Panc1 (cell line): ENCODE measurements around the gene TMEM108. TPM values are rescaled to one million over a fixed set of nuclear protein-coding genes. Genes with fewer than 3 reads are reported as not detected.

Experiments used
- ATAC-seq: fragments of 200-7000 bp; cut with Tn5 transposase; 2 replicates; pipeline ENCODE4 v1.9.1; 2020; ENCODE audit warnings: mild to moderate bottlenecking, moderate library complexity
- BruUV-seq: library from RNA; stranded (reverse); fragments of 400-500 nt; replicated peaks from 2 replicates; lab custom pipeline; 2021; lab: Mats Ljungman, UMichigan
- CTCF ChIA-PET: fragments of 300-600 bp; sonication (Branson Sonifier 250); formaldehyde crosslinking; loops from one replicate; lab custom pipeline; 2022; ENCODE audit warnings: antibody characterized with exemption; lab: Charles Lee
- POLR2A ChIA-PET: fragments of 300-600 bp; sonication (Branson Sonifier 250); formaldehyde crosslinking; loops from one replicate; lab custom pipeline; 2022; ENCODE audit warnings: antibody characterized with exemption; lab: Charles Lee
- DNase-seq: peaks from one replicate; pipeline ENCODE4 v3.0.0-alpha.2; 2010; ENCODE audit warnings: low read depth, low spot score
- H3K27ac ChIP-seq: 2 replicates; pipeline ENCODE4 v1.5.1; 2011; ENCODE audit warnings: mild to moderate bottlenecking, low read length, inconsistent platforms
- H3K27me3 ChIP-seq: fragments of 200-500 bp; sonication (Bioruptor generic); 2 replicates; pipeline ENCODE4 v1.6.0; 2014; ENCODE audit warnings: low read length, inconsistent platforms; ENCODE audit not compliant: control insufficient read depth, insufficient read depth
- H3K36me3 ChIP-seq: fragments of 200-500 bp; sonication (Bioruptor generic); 2 replicates; pipeline ENCODE4 v1.5.1; 2014; ENCODE audit warnings: inconsistent platforms, mild to moderate bottlenecking, low read length, moderate library complexity; ENCODE audit not compliant: control insufficient read depth, insufficient read depth
- H3K4me1 ChIP-seq: 2 replicates; pipeline ENCODE4 v1.5.1; 2011; ENCODE audit warnings: inconsistent platforms, mild to moderate bottlenecking, low read length, moderate library complexity; ENCODE audit not compliant: control insufficient read depth, insufficient read depth
- H3K4me3 ChIP-seq, 2 experiments: 2 replicates each; pipeline ENCODE4 v1.5.1; 2011 to 2012; ENCODE audit warnings: low read depth in 2 of 2, low read length in 2 of 2, mild to moderate bottlenecking in 2 of 2, inconsistent platforms in 1 of 2, moderate library complexity in 1 of 2
- H3K9me3 ChIP-seq: fragments of 200-500 bp; sonication (Bioruptor generic); 2 replicates; pipeline ENCODE4 v1.5.1; 2014; ENCODE audit warnings: low read depth, mild to moderate bottlenecking, inconsistent platforms, low read length, moderate library complexity; ENCODE audit not compliant: control insufficient read depth, insufficient read depth
- CTCF ChIP-seq: fragments of 450-650 bp; IDR thresholded peaks from 2 replicates; pipeline ENCODE4 v1.5.1; 2017; ENCODE audit warnings: mild to moderate bottlenecking
- POLR2AphosphoS5 ChIP-seq: IDR thresholded peaks from 2 replicates; pipeline ENCODE4 v1.6.1; 2012; ENCODE audit warnings: mild to moderate bottlenecking, low read depth, low read length, moderate library complexity
- SIN3A ChIP-seq: IDR thresholded peaks from 2 replicates; pipeline ENCODE4 v1.6.1; 2012; ENCODE audit warnings: low read depth, mild to moderate bottlenecking, low read length, moderate library complexity, borderline replicate concordance; ENCODE audit not compliant: insufficient read depth
- TCF7L2 ChIP-seq: IDR thresholded peaks from 2 replicates; pipeline ENCODE4 v1.6.1; 2011; ENCODE audit warnings: mild to moderate bottlenecking, low read depth, low read length, inconsistent platforms
- in situ Hi-C: cut with HindIII; loops from 2 replicates; pipeline ENCODE4 v1.10.0; 2016; ENCODE audit warnings: low sequenced_read_pairs, low pct_unique_long_range_greater_than_20kb
- intact Hi-C: fragments of 100-400 bp; cut with micrococcal nuclease; formaldehyde crosslinking; loops from one replicate; pipeline ENCODE4 v1.10.0; 2022; ENCODE audit not compliant: unreplicated experiment
- total RNA-seq: library from RNA; stranded (reverse); gene quantifications from one replicate; pipeline ENCODE4 v1.2.1, GENCODE V29; 2021; ENCODE audit not compliant: unreplicated experiment
- TF ChIP-seq, protein P1 (sequence below), 2 experiments: IDR thresholded peaks; 2 replicates each; pipeline ENCODE4 v1.6.1; 2011 to 2012; ENCODE audit warnings: low read depth in 2 of 2, control low read depth in 1 of 2, low read length in 1 of 2, mild to moderate bottlenecking in 1 of 2, moderate library complexity in 1 of 2; ENCODE audit not compliant: insufficient read depth in 1 of 2

TMEM108 gene
- total RNA-seq, 1 experiment from 2014 or later, result 0.41 TPM

- Histone ChIP-seq H3K4me3 (no peak overlapping the region), H3K9me3 (no peaks in the 10 kb centered on the region), H3K27ac (no peak overlapping the region), H3K4me1 (no peaks in the 10 kb centered on the region), H3K36me3 (no peaks in the 10 kb centered on the region), H3K27me3 (no peaks in the 10 kb centered on the region; the same call in 1 of the 2 replicates)
- DNase-seq, result no peak
- CTCF ChIA-PET, result no interaction called here
- in situ Hi-C loops, result no loop called here
- POLR2A ChIA-PET, result interaction anchor here (0.6 kb wide), 1 partner anchor 316 kb away, joined by 6 read pairs; no protein-coding TSS in a partner anchor
- no TSS peak for BruUV-seq
- intact Hi-C loops, result no loop called here
- no peak for ATAC-seq
- TF ChIP-seq CTCF (no peak), POLR2AphosphoS5 (no peak), TCF7L2 (no peak), SIN3A (no peak)
- TF ChIP-seq, protein P1, sequence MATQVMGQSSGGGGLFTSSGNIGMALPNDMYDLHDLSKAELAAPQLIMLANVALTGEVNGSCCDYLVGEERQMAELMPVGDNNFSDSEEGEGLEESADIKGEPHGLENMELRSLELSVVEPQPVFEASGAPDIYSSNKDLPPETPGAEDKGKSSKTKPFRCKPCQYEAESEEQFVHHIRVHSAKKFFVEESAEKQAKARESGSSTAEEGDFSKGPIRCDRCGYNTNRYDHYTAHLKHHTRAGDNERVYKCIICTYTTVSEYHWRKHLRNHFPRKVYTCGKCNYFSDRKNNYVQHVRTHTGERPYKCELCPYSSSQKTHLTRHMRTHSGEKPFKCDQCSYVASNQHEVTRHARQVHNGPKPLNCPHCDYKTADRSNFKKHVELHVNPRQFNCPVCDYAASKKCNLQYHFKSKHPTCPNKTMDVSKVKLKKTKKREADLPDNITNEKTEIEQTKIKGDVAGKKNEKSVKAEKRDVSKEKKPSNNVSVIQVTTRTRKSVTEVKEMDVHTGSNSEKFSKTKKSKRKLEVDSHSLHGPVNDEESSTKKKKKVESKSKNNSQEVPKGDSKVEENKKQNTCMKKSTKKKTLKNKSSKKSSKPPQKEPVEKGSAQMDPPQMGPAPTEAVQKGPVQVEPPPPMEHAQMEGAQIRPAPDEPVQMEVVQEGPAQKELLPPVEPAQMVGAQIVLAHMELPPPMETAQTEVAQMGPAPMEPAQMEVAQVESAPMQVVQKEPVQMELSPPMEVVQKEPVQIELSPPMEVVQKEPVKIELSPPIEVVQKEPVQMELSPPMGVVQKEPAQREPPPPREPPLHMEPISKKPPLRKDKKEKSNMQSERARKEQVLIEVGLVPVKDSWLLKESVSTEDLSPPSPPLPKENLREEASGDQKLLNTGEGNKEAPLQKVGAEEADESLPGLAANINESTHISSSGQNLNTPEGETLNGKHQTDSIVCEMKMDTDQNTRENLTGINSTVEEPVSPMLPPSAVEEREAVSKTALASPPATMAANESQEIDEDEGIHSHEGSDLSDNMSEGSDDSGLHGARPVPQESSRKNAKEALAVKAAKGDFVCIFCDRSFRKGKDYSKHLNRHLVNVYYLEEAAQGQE (IDR thresholded peaks at IDR 0.05; ENCODE audit: insufficient read depth in 1 of 2, low read depth in 2 of 2, low read length in 1 of 2), result no peak
Measured at GRCh38 chr3:133256787-133257483, 218.7 kb downstream of the TMEM108 start.

DNA sequence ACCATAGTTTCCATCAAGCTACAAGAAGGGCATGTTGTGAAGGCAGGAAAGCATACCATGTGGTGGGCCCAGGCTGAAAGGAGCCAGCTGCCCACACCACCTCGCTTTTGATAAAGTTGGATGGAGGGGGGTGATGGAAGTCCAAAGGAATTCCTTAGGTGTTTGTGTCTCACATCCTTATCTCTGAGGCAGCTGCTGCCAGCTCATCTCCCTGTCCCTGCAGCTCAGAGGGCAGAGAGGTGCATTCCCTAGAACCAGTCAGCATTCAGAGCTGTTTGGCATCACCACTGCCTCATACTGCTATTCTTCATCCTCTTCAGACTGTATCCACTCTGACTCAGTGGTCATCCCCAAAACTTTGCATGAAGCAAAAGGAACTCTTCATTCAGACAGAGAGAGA is 220.2 kb downstream of the TMEM108 start:
- TF ChIP-seq, protein P1 (IDR thresholded peaks at IDR 0.05; ENCODE audit: insufficient read depth in 1 of 2, low read depth in 2 of 2, low read length in 1 of 2), result no peak
- Histone ChIP-seq H3K4me1 (no peaks in the 10 kb centered on the region), H3K27me3 (peaks cover 6% of the 10 kb centered on the region; the same call in 1 of the 2 replicates), H3K36me3 (no peaks in the 10 kb centered on the region), H3K4me3 (no peak overlapping the region), H3K27ac (no peak overlapping the region), H3K9me3 (no peaks in the 10 kb centered on the region)
- BruUV-seq, result no TSS peak
- ChIA-PET POLR2A (no interaction called here), CTCF (no interaction called here)
- in situ Hi-C loops (no loop called here), intact Hi-C loops (no loop called here)
- no peak for ATAC-seq
- no peak for DNase-seq
